NOMO-1 treated with DMSO at 0.1 percent for 48 hours (cell line): ENCODE measurements around the gene THBD.

Experiments
- DNase-seq: peaks from one replicate; lab custom pipeline; 2025; ENCODE audit not compliant: unreplicated experiment; lab: John Stamatoyannopoulos, UW

The THBD gene

GRCh38 chr20:23049201-23050075, at the start of gene THBD:
THBD (minus strand) TSS chr20:23049672; CDS start chr20:23049504, 168 bp downstream.
- peak; percentile 46 for DNase-seq

- no peak for DNase-seq
These were observed 48.4 kb upstream of the THBD start for GRCh38 chr20:23097636-23098580.

GRCh38 chr20:23096986-23097520, 47.6 kb upstream of the THBD start:
- DNase-seq, result no peak

- no peak for DNase-seq
These were observed 46.6 kb upstream of the THBD start for GRCh38 chr20:23096097-23096496.

GRCh38 chr20:23095499-23095898, 46.0 kb upstream of the THBD start:
- DNase-seq, result no peak

- DNase-seq, result no peak
These were observed 45.5 kb upstream of the THBD start for GRCh38 chr20:23094927-23095326.

GRCh38 chr20:23094213-23094896, 44.9 kb upstream of the THBD start:
- DNase-seq, result no peak

GRCh38 chr20:23093613-23094012, 44.1 kb upstream of the THBD start:
- DNase-seq, result no peak

- no peak for DNase-seq
These were observed 43.5 kb upstream of the THBD start for GRCh38 chr20:23092861-23093495.

GRCh38 chr20:23092384-23092756, 42.9 kb upstream of the THBD start:
- DNase-seq, result no peak

GRCh38 chr20:23091721-23092383, 42.4 kb upstream of the THBD start:
- DNase-seq, result no peak

GRCh38 chr20:23090878-23091277, 41.4 kb upstream of the THBD start:
- DNase-seq, result no peak

GRCh38 chr20:23090147-23090546, 40.7 kb upstream of the THBD start:
- DNase-seq, result no peak

- no peak for DNase-seq
These were observed 39.4 kb upstream of the THBD start for GRCh38 chr20:23088866-23089265.

- DNase-seq, result peak; percentile 49
These were observed 38.2 kb upstream of the THBD start for GRCh38 chr20:23087587-23088251.

- peak; percentile 73 for DNase-seq
These were observed 37.5 kb upstream of the THBD start for GRCh38 chr20:23086931-23087411.

GRCh38 chr20:23086056-23086566, 36.6 kb upstream of the THBD start, which contains the start of gene CD93:
CD93 (minus strand) TSS chr20:23086324; CDS start chr20:23086192, 132 bp downstream.
- peak; percentile 42 for DNase-seq

- no peak for DNase-seq
These were observed 36.1 kb upstream of the THBD start for GRCh38 chr20:23085436-23086055.
